Colonic mucosa (tissue), 4 donors: ENCODE measurements around the gene HAPLN2. TPM values are rescaled to one million over a fixed set of nuclear protein-coding genes. Genes with fewer than 3 reads are reported as not detected.

Experiments
- DNase-seq: peaks from one replicate; pipeline ENCODE4 v3.0.0-alpha.2; 2020
- H3K27ac ChIP-seq: fragments of 200-600 bp; one replicate; pipeline ENCODE4 v1.8.0; 2021
- H3K27me3 ChIP-seq: fragments of 200-600 bp; one replicate; pipeline ENCODE4 v1.8.0; 2021
- H3K36me3 ChIP-seq: fragments of 200-600 bp; one replicate; pipeline ENCODE4 v1.8.0; 2021
- H3K4me1 ChIP-seq: fragments of 200-600 bp; one replicate; pipeline ENCODE4 v1.8.0; 2021; ENCODE audit warnings: mild to moderate bottlenecking
- H3K4me3 ChIP-seq: fragments of 200-600 bp; one replicate; pipeline ENCODE4 v1.8.0; 2021
- H3K9ac ChIP-seq, 2 donors: one replicate each; pipeline ENCODE4 v1.7.0; 2013; ENCODE audit warnings: control low read depth in 2 of 2, low read depth in 2 of 2, low read length in 2 of 2
- H3K9me3 ChIP-seq: fragments of 200-600 bp; one replicate; pipeline ENCODE4 v1.8.0; 2021
- intact Hi-C: fragments of 100-400 bp; cut with DNase I; formaldehyde crosslinking; loops from one replicate; pipeline ENCODE4 v1.14.1; 2022
- total RNA-seq, 2 donors: library from RNA; stranded (reverse); fragmentation: NEBNext Ultra II Directional in 1 of 2; extraction: Animal tissue kit (Norgen Biotek cat#: 25700) in 1 of 2; gene quantifications; one replicate each; pipeline ENCODE4 v1.2.1, GENCODE V29; 2021
- TF ChIP-seq, protein P1 (sequence below): fragments of 200-600 bp; IDR thresholded peaks from one replicate; pipeline ENCODE4 v1.8.0; 2022; ENCODE audit warnings: antibody characterized with exemption, mild to moderate bottlenecking
- donor health status: healthy.
- donor health status: DM: no; HTN: no; CAD: no.
- donor health status: DM: no; HTN: no; CAD: no.

The HAPLN2 gene
- total RNA-seq, 2 donors from 2014 or later, result 0.96 TPM; not detected in 1

DNA sequence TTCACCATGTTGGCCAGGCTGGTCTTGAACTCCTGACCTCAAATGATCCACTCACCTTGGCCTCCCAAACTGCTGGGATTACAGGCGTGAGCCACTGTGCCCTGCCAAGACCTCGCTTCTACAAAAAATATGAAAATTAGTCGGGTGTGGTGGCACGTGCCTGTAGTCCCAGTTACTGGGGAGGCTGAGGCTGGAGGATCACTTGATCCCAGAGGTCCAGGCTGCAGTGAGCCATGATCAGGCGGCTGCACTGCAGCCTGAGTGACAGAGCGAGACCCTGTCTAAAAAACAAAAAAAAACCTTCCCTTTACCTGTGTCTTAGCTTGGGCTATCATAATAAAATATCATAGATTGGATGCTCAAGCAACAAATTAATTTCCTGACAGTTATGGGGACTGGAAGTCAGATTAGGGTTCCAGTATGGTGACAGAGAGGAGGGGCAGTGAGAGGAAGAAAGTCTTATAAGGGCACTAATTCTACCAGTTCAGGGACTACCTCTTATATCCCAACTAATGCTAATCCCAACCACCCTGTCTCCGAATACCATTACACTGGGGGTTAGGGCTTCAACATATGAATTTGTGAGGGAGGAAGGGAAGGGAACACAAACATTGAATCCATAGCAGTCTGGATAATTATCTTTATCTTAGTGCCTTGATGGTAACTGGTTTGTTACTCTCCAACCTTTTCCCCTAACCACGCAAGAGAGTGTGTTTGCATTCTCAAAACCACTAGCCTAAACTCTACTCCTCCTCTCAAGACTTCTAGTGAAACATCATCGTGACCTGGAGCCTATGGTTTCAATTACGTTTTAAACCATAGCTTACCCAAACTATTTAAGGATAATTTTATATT is 28.7 kb upstream of the HAPLN2 start:
- TF ChIP-seq, protein P1, sequence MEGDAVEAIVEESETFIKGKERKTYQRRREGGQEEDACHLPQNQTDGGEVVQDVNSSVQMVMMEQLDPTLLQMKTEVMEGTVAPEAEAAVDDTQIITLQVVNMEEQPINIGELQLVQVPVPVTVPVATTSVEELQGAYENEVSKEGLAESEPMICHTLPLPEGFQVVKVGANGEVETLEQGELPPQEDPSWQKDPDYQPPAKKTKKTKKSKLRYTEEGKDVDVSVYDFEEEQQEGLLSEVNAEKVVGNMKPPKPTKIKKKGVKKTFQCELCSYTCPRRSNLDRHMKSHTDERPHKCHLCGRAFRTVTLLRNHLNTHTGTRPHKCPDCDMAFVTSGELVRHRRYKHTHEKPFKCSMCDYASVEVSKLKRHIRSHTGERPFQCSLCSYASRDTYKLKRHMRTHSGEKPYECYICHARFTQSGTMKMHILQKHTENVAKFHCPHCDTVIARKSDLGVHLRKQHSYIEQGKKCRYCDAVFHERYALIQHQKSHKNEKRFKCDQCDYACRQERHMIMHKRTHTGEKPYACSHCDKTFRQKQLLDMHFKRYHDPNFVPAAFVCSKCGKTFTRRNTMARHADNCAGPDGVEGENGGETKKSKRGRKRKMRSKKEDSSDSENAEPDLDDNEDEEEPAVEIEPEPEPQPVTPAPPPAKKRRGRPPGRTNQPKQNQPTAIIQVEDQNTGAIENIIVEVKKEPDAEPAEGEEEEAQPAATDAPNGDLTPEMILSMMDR, result no peak
- Histone ChIP-seq H3K4me1 (no peaks in the 10 kb centered on the region), H3K9ac (peak overlapping the region; percentile 72 to 93), H3K9me3 (no peaks in the 10 kb centered on the region), H3K27me3 (no peaks in the 10 kb centered on the region), H3K4me3 (peak overlapping the region; percentile 56), H3K36me3 (no peaks in the 10 kb centered on the region), H3K27ac (peak overlapping the region; percentile 84)
- intact Hi-C loops, result no loop called here
- DNase-seq, result no peak

DNA sequence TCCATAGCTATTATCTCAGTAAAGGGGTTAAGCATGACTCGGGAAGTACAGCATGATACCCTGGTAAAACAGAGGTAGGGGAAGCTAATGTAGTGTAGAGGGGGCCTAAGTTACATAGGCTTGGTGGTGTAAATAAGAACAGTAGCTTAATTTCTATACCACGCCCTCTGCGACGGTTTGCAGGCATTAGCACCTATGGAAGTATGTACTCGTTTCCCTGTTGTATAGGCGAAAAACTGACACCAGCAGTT is 28.1 kb upstream of the HAPLN2 start:
- no peak for DNase-seq
- intact Hi-C loops, result no loop called here

DNA sequence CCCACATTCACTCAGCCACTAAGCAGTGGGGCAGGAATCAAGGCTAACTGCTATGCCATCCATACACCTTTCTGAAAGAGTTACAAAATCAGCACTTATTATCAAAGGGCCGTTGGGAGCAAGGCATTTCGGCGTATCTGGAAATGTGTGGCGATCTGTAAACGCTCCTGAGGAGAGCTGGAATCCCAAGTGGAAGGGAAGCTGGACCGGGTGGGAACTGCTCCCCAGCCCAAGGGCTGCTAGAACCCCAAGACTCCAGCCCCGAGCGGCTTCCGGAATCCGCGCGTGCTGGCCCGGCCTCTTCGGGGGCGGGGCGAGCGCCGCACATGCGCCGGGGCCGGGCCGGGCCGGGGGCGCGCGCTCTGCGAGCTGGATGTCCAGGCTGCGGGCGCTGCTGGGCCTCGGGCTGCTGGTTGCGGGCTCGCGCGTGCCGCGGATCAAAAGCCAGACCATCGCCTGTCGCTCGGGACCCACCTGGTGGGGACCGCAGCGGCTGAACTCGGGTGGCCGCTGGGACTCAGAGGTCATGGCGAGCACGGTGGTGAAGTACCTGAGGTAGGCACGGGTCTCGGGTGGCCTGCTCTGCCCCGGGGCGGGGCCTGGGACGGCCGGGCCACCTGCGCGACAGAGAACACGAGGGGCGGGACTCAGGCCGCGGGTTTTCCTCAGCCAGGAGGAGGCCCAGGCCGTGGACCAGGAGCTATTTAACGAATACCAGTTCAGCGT is 27.6 kb upstream of the HAPLN2 start, which contains the start of gene NAXE:
Gene NAXE (plus strand): TSS at position 345 of the 726 bp plus-strand sequence. CDS start 29 bp downstream, at position 374.
- no peaks in the 10 kb centered on the region for H3K36me3 ChIP-seq
- peak; percentile 80 for DNase-seq
- H3K4me3 ChIP-seq, result peak within 1 kb of the TSS; percentile 56
- peak within 1 kb of the TSS; percentile 72 to 93 for H3K9ac ChIP-seq
- no peaks in the 10 kb centered on the region for H3K27me3 ChIP-seq
- peak within 1 kb of the TSS; percentile 84 for H3K27ac ChIP-seq
- intact Hi-C loops, result no loop called here
- H3K4me1 ChIP-seq, result no peaks in the 10 kb centered on the region
- H3K9me3 ChIP-seq, result no peaks in the 10 kb centered on the region
- TF ChIP-seq, protein P1, result no peak

More for the DNA sequence above, 28.1 kb upstream of the HAPLN2 start:
- H3K4me3 ChIP-seq, result peak overlapping the region; percentile 56
- TF ChIP-seq, protein P1, result no peak
- H3K9me3 ChIP-seq, result no peaks in the 10 kb centered on the region
- H3K9ac ChIP-seq, result peak overlapping the region; percentile 72 to 93
- peak overlapping the region; percentile 84 for H3K27ac ChIP-seq
- no peaks in the 10 kb centered on the region for H3K36me3 ChIP-seq
- no peaks in the 10 kb centered on the region for H3K27me3 ChIP-seq
- no peaks in the 10 kb centered on the region for H3K4me1 ChIP-seq

DNA sequence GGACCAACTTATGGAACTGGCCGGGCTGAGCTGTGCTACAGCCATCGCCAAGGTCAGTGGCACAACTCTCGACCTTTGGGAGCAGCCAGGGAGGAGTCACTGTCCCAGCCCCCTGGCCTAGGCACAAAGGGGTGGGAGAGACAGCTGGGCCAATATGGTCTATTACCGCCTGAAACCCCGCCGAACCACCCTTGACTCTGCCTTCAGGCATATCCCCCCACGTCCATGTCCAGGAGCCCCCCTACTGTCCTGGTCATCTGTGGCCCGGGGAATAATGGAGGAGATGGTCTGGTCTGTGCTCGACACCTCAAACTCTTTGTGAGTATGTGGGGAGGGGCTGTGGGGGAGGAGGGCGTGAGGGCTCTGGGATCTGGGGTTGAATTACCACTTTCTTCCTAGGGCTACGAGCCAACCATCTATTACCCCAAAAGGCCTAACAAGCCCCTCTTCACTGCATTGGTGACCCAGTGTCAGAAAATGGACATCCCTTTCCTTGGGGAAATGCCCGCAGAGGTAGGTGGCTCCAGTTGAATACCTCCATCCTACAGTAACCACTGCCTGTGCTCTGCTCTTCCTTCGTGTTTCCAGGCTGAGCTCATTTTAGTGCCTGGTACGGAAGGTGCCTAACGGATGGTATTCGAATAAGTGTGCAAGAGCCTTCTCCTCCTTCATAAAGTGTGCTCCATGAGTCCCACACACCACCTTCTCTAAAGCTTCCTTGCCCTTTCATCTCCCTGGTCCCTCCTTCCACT is 26.9 kb upstream of the HAPLN2 start:
- Histone ChIP-seq H3K4me3 (peak overlapping the region; percentile 56), H3K4me1 (no peaks in the 10 kb centered on the region), H3K27me3 (no peaks in the 10 kb centered on the region), H3K27ac (peak overlapping the region; percentile 84), H3K9ac (peak overlapping the region; percentile 72 to 89), H3K36me3 (no peaks in the 10 kb centered on the region), H3K9me3 (no peaks in the 10 kb centered on the region)
- no peak for DNase-seq
- intact Hi-C loops, result no loop called here
- TF ChIP-seq, protein P1, result no peak

DNA sequence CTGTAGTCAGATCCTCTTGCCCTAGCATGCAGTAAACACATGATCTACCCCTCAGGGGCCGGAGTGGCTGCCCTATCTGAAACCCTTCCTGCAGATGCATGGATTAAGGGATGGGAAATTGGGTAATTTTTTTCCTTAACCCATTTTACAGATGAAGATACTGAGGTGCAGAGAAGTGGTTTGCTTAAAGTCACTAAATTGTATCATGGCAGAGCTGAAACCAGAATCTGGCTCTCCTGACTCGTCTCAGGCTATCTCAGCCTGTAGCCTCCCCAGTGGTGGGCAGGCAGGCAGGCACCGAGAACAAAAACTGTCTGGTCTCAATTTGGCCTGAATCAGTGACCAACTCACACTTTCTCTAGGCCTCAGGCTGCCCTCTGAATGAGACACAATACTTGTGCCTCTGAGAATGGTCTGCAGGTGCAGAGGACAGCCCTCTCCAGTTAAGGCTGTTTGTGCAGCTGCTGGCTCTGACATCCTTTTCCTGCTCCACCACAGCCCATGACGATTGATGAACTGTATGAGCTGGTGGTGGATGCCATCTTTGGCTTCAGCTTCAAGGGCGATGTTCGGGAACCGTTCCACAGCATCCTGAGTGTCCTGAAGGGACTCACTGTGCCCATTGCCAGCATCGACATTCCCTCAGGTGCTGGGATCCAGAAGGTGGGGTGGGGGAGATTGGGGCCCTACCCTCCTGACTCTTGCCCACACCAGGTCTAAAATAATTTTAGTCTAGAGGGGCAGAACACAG is 26.1 kb upstream of the HAPLN2 start:
- H3K9ac ChIP-seq, result no peak overlapping the region
- TF ChIP-seq, protein P1, result no peak
- no peaks in the 10 kb centered on the region for H3K36me3 ChIP-seq

More for the DNA sequence above, 26.1 kb upstream of the HAPLN2 start:
- intact Hi-C loops, result no loop called here
- H3K4me1 ChIP-seq, result no peaks in the 10 kb centered on the region
- no peak overlapping the region for H3K4me3 ChIP-seq
- H3K27ac ChIP-seq, result no peak overlapping the region
- DNase-seq, result no peak
- H3K27me3 ChIP-seq, result no peaks in the 10 kb centered on the region
- no peaks in the 10 kb centered on the region for H3K9me3 ChIP-seq
